NCI-H510A (cell line): ENCODE measurements around the gene FAM168A.

Experiments
- DNase-seq: peaks from one replicate; lab custom pipeline; 2025; lab: John Stamatoyannopoulos, UW

Gene FAM168A

GRCh38 chr11:73597956-73598718, at the start of gene FAM168A:
TSS of gene FAM168A (minus strand) at chr11:73598112. CDS start at chr11:73468474, 129,638 bp downstream.
- peak; percentile 97 for DNase-seq

- DNase-seq = peak; percentile 100
Observed at GRCh38 chr11:73647459-73648100, 49.7 kb upstream of the FAM168A start.

- DNase-seq = no peak
Observed at GRCh38 chr11:73645972-73646631, 48.2 kb upstream of the FAM168A start, which contains the start of gene PLEKHB1. TSS of gene PLEKHB1 (plus strand) at chr11:73646581. CDS start at chr11:73646609, 28 bp downstream.

GRCh38 chr11:73645121-73645969, 47.4 kb upstream of the FAM168A start:
- no peak for DNase-seq

- DNase-seq = no peak
Observed at GRCh38 chr11:73641668-73642067, 43.8 kb upstream of the FAM168A start.

- DNase-seq = no peak
Observed at GRCh38 chr11:73640592-73640991, 42.7 kb upstream of the FAM168A start.

- DNase-seq = no peak
Observed at GRCh38 chr11:73637012-73637411, 39.1 kb upstream of the FAM168A start.

- no peak for DNase-seq
Observed at GRCh38 chr11:73636249-73636648, 38.3 kb upstream of the FAM168A start.

GRCh38 chr11:73635721-73636120, 37.8 kb upstream of the FAM168A start:
- DNase-seq = no peak

- DNase-seq = no peak
Observed at GRCh38 chr11:73633999-73634398, 36.1 kb upstream of the FAM168A start.

GRCh38 chr11:73632996-73633395, 35.1 kb upstream of the FAM168A start:
- no peak for DNase-seq

- no peak for DNase-seq
Observed at GRCh38 chr11:73629907-73630306, 32.0 kb upstream of the FAM168A start.

GRCh38 chr11:73625696-73626318, 27.9 kb upstream of the FAM168A start:
- peak; percentile 36 for DNase-seq

- no peak for DNase-seq
Observed at GRCh38 chr11:73623686-73624085, 25.8 kb upstream of the FAM168A start.

GRCh38 chr11:73622926-73623593, 25.1 kb upstream of the FAM168A start:
- no peak for DNase-seq

GRCh38 chr11:73614591-73614990, 16.7 kb upstream of the FAM168A start:
- no peak for DNase-seq

GRCh38 chr11:73612601-73613140, 14.8 kb upstream of the FAM168A start:
- DNase-seq = no peak

- no peak for DNase-seq
Observed at GRCh38 chr11:73598719-73599379, 937 bp upstream of the FAM168A start.

- peak; percentile 63 for DNase-seq
Observed at GRCh38 chr11:73597336-73597955, 466 bp downstream of the FAM168A start.

GRCh38 chr11:73596547-73596946, 1.4 kb downstream of the FAM168A start:
- DNase-seq = no peak
